GM23338 (cell line): ENCODE data around the gene POLDIP2. TPM values are rescaled to one million over a fixed set of nuclear protein-coding genes. Genes with fewer than 3 reads are reported as not detected.

ENCODE experiments used
- ATAC-seq: fragments of 200-7000 bp; cut with Tn5 transposase; 3 replicates; pipeline ENCODE4 v1.9.1; 2020
- DNase-seq: peaks from one replicate; pipeline ENCODE4 v3.0.0-alpha.2; 2015; ENCODE audit warnings: low spot score
- H2AFZ ChIP-seq: fragments of 200-600 bp; sonication (generic); 2 replicates; pipeline ENCODE4 v1.8.0; 2016; ENCODE audit warnings: antibody characterized with exemption, mild to moderate bottlenecking, moderate library complexity
- H3F3A ChIP-seq: fragments of 200-600 bp; sonication (generic); replicated peaks from 2 replicates; pipeline ENCODE4 v1.8.0; 2017; ENCODE audit warnings: antibody characterized with exemption, mixed run types, low read depth
- H3K27ac ChIP-seq: fragments of 200-600 bp; sonication (generic); 2 replicates; pipeline ENCODE4 v1.6.1; 2016; ENCODE audit warnings: low read depth
- H3K27me3 ChIP-seq: fragments of 200-600 bp; sonication (generic); 2 replicates; pipeline ENCODE4 v1.8.0; 2016; ENCODE audit warnings: mild to moderate bottlenecking, mixed run types, moderate library complexity; ENCODE audit not compliant: insufficient read depth
- H3K36me3 ChIP-seq: fragments of 200-600 bp; sonication (generic); 2 replicates; pipeline ENCODE4 v1.8.0; 2016; ENCODE audit warnings: mild to moderate bottlenecking; ENCODE audit not compliant: insufficient read depth
- H3K4me1 ChIP-seq: fragments of 200-600 bp; sonication (generic); 2 replicates; pipeline ENCODE4 v1.8.0; 2016; ENCODE audit warnings: mild to moderate bottlenecking, moderate library complexity; ENCODE audit not compliant: insufficient read depth
- H3K4me2 ChIP-seq: fragments of 200-600 bp; sonication (generic); 2 replicates; pipeline ENCODE4 v1.7.1; 2017; ENCODE audit warnings: mixed run types
- H3K4me3 ChIP-seq: fragments of 200-600 bp; sonication (generic); 2 replicates; pipeline ENCODE4 v1.6.1; 2016; ENCODE audit warnings: mixed run types
- H3K79me2 ChIP-seq: fragments of 200-600 bp; sonication (generic); replicated peaks from 2 replicates; pipeline ENCODE4 v1.8.0; 2017; ENCODE audit warnings: mild to moderate bottlenecking; ENCODE audit not compliant: insufficient read depth
- H3K9me2 ChIP-seq: fragments of 200-600 bp; sonication (generic); 2 replicates; pipeline ENCODE4 v1.8.0; 2017; ENCODE audit not compliant: insufficient read depth
- H4K20me1 ChIP-seq: fragments of 200-600 bp; sonication (generic); replicated peaks from 2 replicates; pipeline ENCODE4 v1.8.0; 2017; ENCODE audit warnings: mild to moderate bottlenecking; ENCODE audit not compliant: insufficient read depth
- H3K27ac Mint-ChIP-seq: 2 replicates; pipeline ENCODE4 v1.8.0; 2020; ENCODE audit warnings: inconsistent platforms, mild to moderate bottlenecking, moderate library complexity, mixed read lengths
- H3K27me3 Mint-ChIP-seq: 3 replicates; pipeline ENCODE4 v1.8.0; 2022; ENCODE audit warnings: low read depth, mild to moderate bottlenecking, moderate library complexity, mixed read lengths, inconsistent platforms; ENCODE audit not compliant: insufficient read depth, poor library complexity
- H3K36me3 Mint-ChIP-seq: 3 replicates; pipeline ENCODE4 v1.8.0; 2021; ENCODE audit warnings: low read depth, mild to moderate bottlenecking, inconsistent platforms, moderate library complexity, mixed read lengths
- H3K4me1 Mint-ChIP-seq: 3 replicates; pipeline ENCODE4 v1.8.0; 2020; ENCODE audit warnings: mild to moderate bottlenecking, inconsistent platforms, mixed read lengths
- H3K4me3 Mint-ChIP-seq: 3 replicates; pipeline ENCODE4 v1.8.0; 2021; ENCODE audit warnings: moderate library complexity, mild to moderate bottlenecking, inconsistent platforms, mixed read lengths
- H3K9me3 Mint-ChIP-seq: 3 replicates; pipeline ENCODE4 v1.8.0; 2020; ENCODE audit warnings: moderate library complexity, mild to moderate bottlenecking, inconsistent platforms, mixed read lengths
- CTCF ChIP-seq, 2 experiments: fragments of 200-600 bp in 1 of 2; sonication (generic) in 1 of 2; conservative IDR thresholded peaks; 2 replicates each; pipeline versions ENCODE4 v1.5.1 to v1.6.1; 2016 to 2017; ENCODE audit warnings: antibody characterized with exemption in 2 of 2, low read depth in 2 of 2, mild to moderate bottlenecking in 2 of 2, moderate library complexity in 1 of 2
- EZH2 ChIP-seq: fragments of 200-600 bp; sonication (generic); IDR thresholded peaks from one replicate; pipeline ENCODE4 v1.8.0; 2017; ENCODE audit warnings: antibody characterized with exemption, mild to moderate bottlenecking, low read depth; ENCODE audit not compliant: unreplicated experiment
- EZH2phosphoT487 ChIP-seq: fragments of 200-600 bp; sonication (generic); IDR thresholded peaks from one replicate; pipeline ENCODE4 v1.8.1; 2018; ENCODE audit warnings: antibody characterized with exemption; ENCODE audit not compliant: unreplicated experiment
- NANOG ChIP-seq: IDR thresholded peaks from 2 replicates; pipeline ENCODE4 v1.6.1; 2016; ENCODE audit warnings: antibody characterized with exemption, borderline replicate concordance
- ZNF114 ChIP-seq: fragments of 250-450 bp; sonication (Bioruptor Pico); IDR thresholded peaks from 2 replicates; pipeline ENCODE4 v1.5.0; 2020; ENCODE audit warnings: mild to moderate bottlenecking, moderate library complexity
- ZNF331 ChIP-seq: fragments of 250-450 bp; sonication (Bioruptor Pico); IDR thresholded peaks from 2 replicates; pipeline ENCODE4 v1.5.0; 2020; ENCODE audit warnings: low read depth, mild to moderate bottlenecking, moderate library complexity
- polyA plus RNA-seq: library from polyadenylated mRNA; unstranded; fragments of >200 nt; fragmentation: Nextera tagmentation; extraction: Ambion mirVana; gene quantifications from 2 replicates; pipeline ENCODE4 v1.2.1, GENCODE V29; 2016
- total RNA-seq: library from RNA; depleted of rRNA; stranded (reverse); fragments of >200 nt; shearing (Covaris generic); gene quantifications from 2 replicates; pipeline ENCODE4 v1.2.3, GENCODE V29; 2014
- TF ChIP-seq, protein P1 (sequence below): fragments of 250-450 bp; sonication (Bioruptor Pico); IDR thresholded peaks from 2 replicates; pipeline ENCODE4 v1.5.0; 2020; ENCODE audit warnings: mild to moderate bottlenecking, moderate library complexity

The POLDIP2 gene
- total and polyA plus RNA-seq, 2 experiments from 2014 or later = 45.7 to 77.1 TPM

DNA sequence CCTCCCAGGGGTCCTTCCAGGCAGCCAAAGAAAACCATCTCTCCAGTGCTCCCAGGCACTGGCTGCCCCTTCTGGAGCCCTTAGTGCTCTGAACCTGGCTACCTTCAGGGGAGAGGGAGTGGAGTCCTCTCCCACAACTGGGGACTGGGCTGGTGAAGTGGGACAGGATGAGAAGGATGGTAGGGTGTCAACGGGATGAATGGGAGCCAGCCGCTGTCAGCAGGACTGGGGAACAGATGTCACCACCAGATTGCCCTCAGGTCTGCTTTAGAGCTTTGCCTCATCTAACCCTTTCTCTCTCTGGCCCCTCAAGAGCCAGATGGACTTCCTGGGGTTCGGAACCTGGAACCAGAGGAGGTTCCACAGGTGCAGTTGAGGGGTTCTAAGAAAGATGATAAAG, 8.2 kb upstream of the POLDIP2 start (continued):
- TF ChIP-seq, protein P1, sequence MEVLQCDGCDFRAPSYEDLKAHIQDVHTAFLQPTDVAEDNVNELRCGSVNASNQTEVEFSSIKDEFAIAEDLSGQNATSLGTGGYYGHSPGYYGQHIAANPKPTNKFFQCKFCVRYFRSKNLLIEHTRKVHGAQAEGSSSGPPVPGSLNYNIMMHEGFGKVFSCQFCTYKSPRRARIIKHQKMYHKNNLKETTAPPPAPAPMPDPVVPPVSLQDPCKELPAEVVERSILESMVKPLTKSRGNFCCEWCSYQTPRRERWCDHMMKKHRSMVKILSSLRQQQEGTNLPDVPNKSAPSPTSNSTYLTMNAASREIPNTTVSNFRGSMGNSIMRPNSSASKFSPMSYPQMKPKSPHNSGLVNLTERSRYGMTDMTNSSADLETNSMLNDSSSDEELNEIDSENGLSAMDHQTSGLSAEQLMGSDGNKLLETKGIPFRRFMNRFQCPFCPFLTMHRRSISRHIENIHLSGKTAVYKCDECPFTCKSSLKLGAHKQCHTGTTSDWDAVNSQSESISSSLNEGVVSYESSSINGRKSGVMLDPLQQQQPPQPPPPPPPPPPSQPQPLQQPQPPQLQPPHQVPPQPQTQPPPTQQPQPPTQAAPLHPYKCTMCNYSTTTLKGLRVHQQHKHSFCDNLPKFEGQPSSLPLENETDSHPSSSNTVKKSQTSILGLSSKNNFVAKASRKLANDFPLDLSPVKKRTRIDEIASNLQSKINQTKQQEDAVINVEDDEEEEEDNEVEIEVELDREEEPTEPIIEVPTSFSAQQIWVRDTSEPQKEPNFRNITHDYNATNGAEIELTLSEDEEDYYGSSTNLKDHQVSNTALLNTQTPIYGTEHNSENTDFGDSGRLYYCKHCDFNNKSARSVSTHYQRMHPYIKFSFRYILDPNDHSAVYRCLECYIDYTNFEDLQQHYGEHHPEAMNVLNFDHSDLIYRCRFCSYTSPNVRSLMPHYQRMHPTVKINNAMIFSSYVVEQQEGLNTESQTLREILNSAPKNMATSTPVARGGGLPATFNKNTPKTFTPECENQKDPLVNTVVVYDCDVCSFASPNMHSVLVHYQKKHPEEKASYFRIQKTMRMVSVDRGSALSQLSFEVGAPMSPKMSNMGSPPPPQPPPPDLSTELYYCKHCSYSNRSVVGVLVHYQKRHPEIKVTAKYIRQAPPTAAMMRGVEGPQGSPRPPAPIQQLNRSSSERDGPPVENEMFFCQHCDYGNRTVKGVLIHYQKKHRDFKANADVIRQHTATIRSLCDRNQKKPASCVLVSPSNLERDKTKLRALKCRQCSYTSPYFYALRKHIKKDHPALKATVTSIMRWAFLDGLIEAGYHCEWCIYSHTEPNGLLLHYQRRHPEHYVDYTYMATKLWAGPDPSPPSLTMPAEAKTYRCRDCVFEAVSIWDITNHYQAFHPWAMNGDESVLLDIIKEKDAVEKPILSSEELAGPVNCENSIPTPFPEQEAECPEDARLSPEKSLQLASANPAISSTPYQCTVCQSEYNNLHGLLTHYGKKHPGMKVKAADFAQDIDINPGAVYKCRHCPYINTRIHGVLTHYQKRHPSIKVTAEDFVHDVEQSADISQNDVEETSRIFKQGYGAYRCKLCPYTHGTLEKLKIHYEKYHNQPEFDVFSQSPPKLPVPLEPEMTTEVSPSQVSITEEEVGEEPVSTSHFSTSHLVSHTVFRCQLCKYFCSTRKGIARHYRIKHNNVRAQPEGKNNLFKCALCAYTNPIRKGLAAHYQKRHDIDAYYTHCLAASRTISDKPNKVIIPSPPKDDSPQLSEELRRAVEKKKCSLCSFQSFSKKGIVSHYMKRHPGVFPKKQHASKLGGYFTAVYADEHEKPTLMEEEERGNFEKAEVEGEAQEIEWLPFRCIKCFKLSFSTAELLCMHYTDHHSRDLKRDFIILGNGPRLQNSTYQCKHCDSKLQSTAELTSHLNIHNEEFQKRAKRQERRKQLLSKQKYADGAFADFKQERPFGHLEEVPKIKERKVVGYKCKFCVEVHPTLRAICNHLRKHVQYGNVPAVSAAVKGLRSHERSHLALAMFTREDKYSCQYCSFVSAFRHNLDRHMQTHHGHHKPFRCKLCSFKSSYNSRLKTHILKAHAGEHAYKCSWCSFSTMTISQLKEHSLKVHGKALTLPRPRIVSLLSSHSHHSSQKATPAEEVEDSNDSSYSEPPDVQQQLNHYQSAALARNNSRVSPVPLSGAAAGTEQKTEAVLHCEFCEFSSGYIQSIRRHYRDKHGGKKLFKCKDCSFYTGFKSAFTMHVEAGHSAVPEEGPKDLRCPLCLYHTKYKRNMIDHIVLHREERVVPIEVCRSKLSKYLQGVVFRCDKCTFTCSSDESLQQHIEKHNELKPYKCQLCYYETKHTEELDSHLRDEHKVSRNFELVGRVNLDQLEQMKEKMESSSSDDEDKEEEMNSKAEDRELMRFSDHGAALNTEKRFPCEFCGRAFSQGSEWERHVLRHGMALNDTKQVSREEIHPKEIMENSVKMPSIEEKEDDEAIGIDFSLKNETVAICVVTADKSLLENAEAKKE (CRISPR knock-in tag) = no peak
- TF ChIP-seq EZH2 (no peak), ZNF114 (no peak)

- no peak within 1 kb of the TSS for H3K4me3 Mint-ChIP-seq
- peaks cover 25% of the 10 kb centered on the region for H3K36me3 Mint-ChIP-seq
- Histone ChIP-seq H3K4me3 (no peak within 1 kb of the TSS), H3K9me2 (no peaks in the 10 kb centered on the region), H3K79me2 (no peaks in the 10 kb centered on the region), H3F3A (no peaks in the 10 kb centered on the region), H3K27ac (no peak within 1 kb of the TSS), H2AFZ (no peak within 1 kb of the TSS), H3K4me2 (no peak within 1 kb of the TSS), H3K36me3 (peaks cover 13% of the 10 kb centered on the region), H3K4me1 (no peaks in the 10 kb centered on the region), H3K27me3 (no peaks in the 10 kb centered on the region), H4K20me1 (no peaks in the 10 kb centered on the region; the same call in 1 of the 2 replicates)
- no peak within 1 kb of the TSS for H3K27ac Mint-ChIP-seq
- no peak for DNase-seq
- ATAC-seq = no peak
- peaks cover 3% of the 10 kb centered on the region for H3K4me1 Mint-ChIP-seq
- no peaks in the 10 kb centered on the region for H3K9me3 Mint-ChIP-seq
- peaks cover 8% of the 10 kb centered on the region for H3K27me3 Mint-ChIP-seq
- no peak for TF ChIP-seq CTCF (conservative IDR thresholded peaks at IDR 0.05; ENCODE audit: low read depth in 2 of 2)
- TF ChIP-seq NANOG = no peak
- no peak for TF ChIP-seq ZNF331 (CRISPR knock-in tag)
- TF ChIP-seq, protein P1 (CRISPR knock-in tag) = no peak
- no peak for TF ChIP-seq ZNF114
- no peak for TF ChIP-seq EZH2phosphoT487
These were observed 7.5 kb upstream of the POLDIP2 start, which contains the start of gene SEBOX for GRCh38 chr17:28364665-28365363. Gene SEBOX, minus strand, starts transcription at chr17:28365199. Its CDS starts 48 bp downstream, at chr17:28365151.
